Endothelial cell of umbilical vein (primary cell): ENCODE measurements around the gene IBTK. TPM values are rescaled to one million over a fixed set of nuclear protein-coding genes. Genes with fewer than 3 reads are reported as not detected.

ENCODE experiments used
- BruUV-seq: library from RNA; stranded (reverse); fragments of 400-500 nt; replicated peaks from 2 replicates; lab custom pipeline; 2021; lab: Mats Ljungman, UMichigan
- CTCF ChIA-PET: fragments of 300-600, 350-600 bp; sonication (Branson Sonifier 250); formaldehyde crosslinking; loops from one replicate; lab custom pipeline; 2021; ENCODE audit warnings: antibody characterized with exemption, inconsistent platforms; lab: Charles Lee
- POLR2A ChIA-PET: fragments of 300-600, 350-600 bp; sonication (Branson Sonifier 250); formaldehyde crosslinking; loops from one replicate; lab custom pipeline; 2021; ENCODE audit warnings: antibody characterized with exemption, inconsistent platforms; lab: Charles Lee
- DNase-seq: peaks from one replicate; pipeline ENCODE4 v3.0.0-alpha.2; 2011; ENCODE audit warnings: low read depth, low spot score
- FAIRE-seq: peaks from 2 replicates; lab custom pipeline; 2011; peaks lifted over from hg19 to GRCh38; lab: Jason Lieb, UNC
- H2AFZ ChIP-seq: 2 replicates; pipeline ENCODE4 v1.6.0; 2012; ENCODE audit warnings: low read depth, low read length, control low read depth, inconsistent platforms
- H3K27ac ChIP-seq: 2 replicates; pipeline ENCODE4 v1.5.1; 2011; ENCODE audit warnings: low read depth, mild to moderate bottlenecking, control low read depth, low read length, moderate library complexity; ENCODE audit not compliant: insufficient read depth
- H3K27me3 ChIP-seq, 2 experiments: 2 replicates each; pipeline versions ENCODE4 v1.6.0 to v1.6.1; 2011; ENCODE audit warnings: low read length in 2 of 2, mixed read lengths in 1 of 2; ENCODE audit not compliant: control insufficient read depth in 2 of 2, insufficient read depth in 2 of 2
- H3K36me3 ChIP-seq, 2 experiments: 2 replicates in 1 of 2; 3 replicates in 1 of 2; pipeline ENCODE4 v1.5.1; 2011; ENCODE audit warnings: low read length in 2 of 2, mild to moderate bottlenecking in 1 of 2, moderate library complexity in 1 of 2; ENCODE audit not compliant: control insufficient read depth in 2 of 2, insufficient read depth in 2 of 2; ENCODE audit errors: extremely low read depth in 1 of 2
- H3K4me1 ChIP-seq: 3 replicates; pipeline ENCODE4 v1.5.1; 2011; ENCODE audit warnings: mild to moderate bottlenecking, low read length; ENCODE audit not compliant: control insufficient read depth, insufficient read depth; ENCODE audit errors: extremely low read depth
- H3K4me2 ChIP-seq: 2 replicates; pipeline ENCODE4 v1.6.1; 2011; ENCODE audit warnings: low read length, control low read depth, mixed read lengths; ENCODE audit not compliant: insufficient read depth
- H3K4me3 ChIP-seq, 3 experiments: fragments of 200-600 bp in 1 of 3; sonication (generic), shearing (Covaris generic) in 1 of 3; replicated peaks in 1 of 3; 2 replicates each; pipeline ENCODE4 v1.5.1; 2011 to 2016; ENCODE audit warnings: control low read depth in 3 of 3, low read length in 3 of 3, mild to moderate bottlenecking in 2 of 3, inconsistent platforms in 1 of 3, low read depth in 1 of 3, moderate library complexity in 1 of 3; ENCODE audit not compliant: insufficient read depth in 1 of 3
- H3K79me2 ChIP-seq: 2 replicates; pipeline ENCODE4 v1.6.0; 2012; ENCODE audit warnings: low read length, inconsistent platforms; ENCODE audit not compliant: control insufficient read depth, insufficient read depth
- H3K9ac ChIP-seq: replicated peaks from 2 replicates; pipeline ENCODE3; 2011; ENCODE audit warnings: low read length, control low read depth; ENCODE audit not compliant: insufficient read depth; ENCODE audit errors: extremely low read depth
- H3K9me1 ChIP-seq: replicated peaks from 3 replicates; pipeline ENCODE4 v1.6.0; 2011; ENCODE audit warnings: mild to moderate bottlenecking, low read length; ENCODE audit not compliant: control insufficient read depth, insufficient read depth; ENCODE audit errors: extremely low read depth
- H3K9me3 ChIP-seq: replicated peaks from 2 replicates; pipeline ENCODE4 v1.5.1; 2012; ENCODE audit warnings: low read length, inconsistent platforms; ENCODE audit not compliant: control insufficient read depth, insufficient read depth
- H4K20me1 ChIP-seq: replicated peaks from 2 replicates; pipeline ENCODE3; 2011; ENCODE audit warnings: mild to moderate bottlenecking, low read length; ENCODE audit not compliant: control insufficient read depth, insufficient read depth; ENCODE audit errors: extremely low read depth
- EZH2 ChIP-seq: IDR thresholded peaks from 2 replicates; pipeline ENCODE4 v1.6.1; 2012; ENCODE audit warnings: borderline replicate concordance, low read depth, mild to moderate bottlenecking, moderate library complexity, low read length, inconsistent platforms; ENCODE audit not compliant: severe bottlenecking
- FOS ChIP-seq: IDR thresholded peaks from 2 replicates; pipeline ENCODE4 v1.6.1; 2011; ENCODE audit warnings: mild to moderate bottlenecking, low read length, moderate library complexity, borderline replicate concordance; ENCODE audit not compliant: insufficient read depth
- GATA2 ChIP-seq: IDR thresholded peaks from 2 replicates; pipeline ENCODE4 v1.7.0; 2011; ENCODE audit warnings: low read depth, mild to moderate bottlenecking, moderate library complexity, mixed read lengths, low read length; ENCODE audit not compliant: insufficient read length, insufficient read depth
- MAX ChIP-seq: IDR thresholded peaks from 2 replicates; pipeline ENCODE4 v1.6.1; 2011; ENCODE audit not compliant: insufficient read depth, insufficient read length
- MYC ChIP-seq: IDR thresholded peaks from one replicate; pipeline ENCODE4 v1.6.1; 2011; ENCODE audit warnings: mild to moderate bottlenecking, low read depth, low read length
- POLR2A ChIP-seq: IDR thresholded peaks from 2 replicates; pipeline ENCODE4 v1.6.1; 2012; ENCODE audit warnings: low read depth, mild to moderate bottlenecking, control low read depth, low read length
- dilution Hi-C: fragments of 300-500 bp; cut with MboI; formaldehyde crosslinking; loops from one replicate; pipeline ENCODE4 v1.15.0; 2019; ENCODE audit warnings: low sequenced_read_pairs; ENCODE audit not compliant: extremely low pct_ligation_motif_present
- intact Hi-C: fragments of 100-400 bp; cut with micrococcal nuclease; formaldehyde crosslinking; loops from one replicate; pipeline ENCODE4 v1.10.0; 2022
- polyA plus RNA-seq, 4 experiments: library from polyadenylated mRNA; depleted of rRNA in 3 of 4; stranded (reverse) in 3 of 4; unstranded in 1 of 4; fragments of >200 nt; gene quantifications; 2 replicates each; pipeline versions ENCODE4 v1.2.1 to v1.2.3, GENCODE V29; 2011 to 2012; ENCODE audit warnings: missing spikeins in 1 of 4
- total RNA-seq: library from RNA; stranded (reverse); gene quantifications from 2 replicates; pipeline ENCODE4 v1.2.3, GENCODE V29; 2021

Gene IBTK
- total and polyA plus RNA-seq, 2 donors (not counting 3 experiments of a cell fraction or from before 2014, with no cell fraction given) = 6.7 to 30.5 TPM

GRCh38 chr6:82196161-82196560, 51.4 kb downstream of the IBTK start:
- dilution Hi-C loops (no loop called here), intact Hi-C loops (no loop called here)
- H3K9ac ChIP-seq = no peak overlapping the region
- POLR2A ChIA-PET = no interaction called here
- H2AFZ ChIP-seq = no peak overlapping the region
- BruUV-seq = no TSS peak
- no peaks in the 10 kb centered on the region for H3K4me1 ChIP-seq
- no peak for FAIRE-seq
- peaks cover 5 to 22% of the 10 kb centered on the region in 2 experiments for H3K36me3 ChIP-seq
- no peak overlapping the region for H3K4me3 ChIP-seq
- no peaks in the 10 kb centered on the region for H3K79me2 ChIP-seq
- H4K20me1 ChIP-seq = no peaks in the 10 kb centered on the region
- no peaks in the 10 kb centered on the region for H3K9me1 ChIP-seq
- H3K9me3 ChIP-seq = no peaks in the 10 kb centered on the region
- H3K27ac ChIP-seq = no peak overlapping the region
- CTCF ChIA-PET = interaction anchor here (0.7 to 2.0 kb wide), 3 partner anchors 22 to 190 kb away, joined by 3 to 5 read pairs (median 4); no protein-coding TSS in a partner anchor
- TF ChIP-seq EZH2 (no peak), POLR2A (no peak), MAX (no peak)
- no peaks in the 10 kb centered on the region for H3K27me3 ChIP-seq
- no peak for DNase-seq
- no peak overlapping the region for H3K4me2 ChIP-seq

GRCh38 chr6:82195619-82196018, 51.9 kb downstream of the IBTK start:
- no peak for DNase-seq
- BruUV-seq = no TSS peak
- no peak overlapping the region for H3K4me3 ChIP-seq
- H3K4me1 ChIP-seq = no peaks in the 10 kb centered on the region
- POLR2A ChIA-PET = no interaction called here
- no peaks in the 10 kb centered on the region for H3K9me3 ChIP-seq
- no peak overlapping the region for H3K9ac ChIP-seq
- H4K20me1 ChIP-seq = no peaks in the 10 kb centered on the region
- H3K79me2 ChIP-seq = no peaks in the 10 kb centered on the region
- no peak overlapping the region for H3K27ac ChIP-seq
- dilution Hi-C loops (no loop called here), intact Hi-C loops (no loop called here)
- no peak for FAIRE-seq
- no peak overlapping the region for H2AFZ ChIP-seq
- peaks cover 5 to 22% of the 10 kb centered on the region in 2 experiments for H3K36me3 ChIP-seq
- H3K4me2 ChIP-seq = no peak overlapping the region
- no peaks in the 10 kb centered on the region for H3K9me1 ChIP-seq
- no peaks in the 10 kb centered on the region for H3K27me3 ChIP-seq
- CTCF ChIA-PET = interaction anchor here (2.0 kb wide), 1 partner anchor 23 kb away, joined by 4 read pairs; no protein-coding TSS in a partner anchor
- TF ChIP-seq GATA2 = no peak
- TF ChIP-seq MAX = no peak
- TF ChIP-seq MYC = no peak
- TF ChIP-seq FOS = no peak
- no peak for TF ChIP-seq POLR2A
- TF ChIP-seq EZH2 = no peak
